ENCODE data around the gene DDX59.

DDX59 gene

DNA sequence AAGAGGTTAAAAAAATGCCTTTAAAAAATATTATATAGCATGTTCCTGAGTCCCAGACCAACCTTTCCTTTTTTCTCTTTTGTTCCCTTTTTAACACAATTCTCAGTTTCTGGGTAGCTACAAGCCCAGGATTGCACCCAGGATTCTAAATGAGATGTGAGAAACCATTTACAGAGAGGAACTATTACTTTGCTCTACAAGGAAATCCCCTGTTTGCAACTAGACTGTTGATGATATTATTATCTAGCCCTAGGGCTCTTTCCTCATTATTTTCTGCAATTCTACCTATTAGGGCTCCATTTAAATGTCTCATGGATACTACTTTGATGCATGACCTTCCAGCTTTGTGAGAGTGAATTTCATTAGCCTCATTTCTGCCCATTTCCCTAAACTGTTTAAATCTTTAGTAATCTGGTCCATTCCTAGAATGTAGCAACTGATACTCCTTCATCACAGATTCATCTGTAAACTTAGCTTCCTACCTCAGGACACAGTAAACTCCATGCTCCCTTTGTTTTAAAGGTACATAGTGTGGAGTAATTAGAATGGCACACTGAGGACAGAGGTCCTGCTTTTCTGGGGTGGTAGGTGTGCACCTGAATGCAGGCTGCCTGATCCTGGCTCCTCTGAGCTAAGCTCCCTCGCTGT, 42.0 kb downstream of the DDX59 start:
- Histone ChIP-seq H3K9me3 (ENCODE audit: control insufficient read depth, low read length) (no peaks in the 10 kb centered on the region), H3K4me1 (ENCODE audit: control insufficient read depth, insufficient read depth, low read length) (no peaks in the 10 kb centered on the region), H3K36me3 (ENCODE audit: control insufficient read depth, insufficient read depth, low read length, severe bottlenecking) (no peaks in the 10 kb centered on the region), H3K9ac (ENCODE audit: low read length) (no peak overlapping the region), H3K4me3 (ENCODE audit: low read length) (no peak overlapping the region), H3K27me3 (replicated peaks; ENCODE audit: control insufficient read depth, insufficient read depth, low read length) (no peaks in the 10 kb centered on the region)
- DNase-seq (ENCODE audit: low read depth): no peak

DNA sequence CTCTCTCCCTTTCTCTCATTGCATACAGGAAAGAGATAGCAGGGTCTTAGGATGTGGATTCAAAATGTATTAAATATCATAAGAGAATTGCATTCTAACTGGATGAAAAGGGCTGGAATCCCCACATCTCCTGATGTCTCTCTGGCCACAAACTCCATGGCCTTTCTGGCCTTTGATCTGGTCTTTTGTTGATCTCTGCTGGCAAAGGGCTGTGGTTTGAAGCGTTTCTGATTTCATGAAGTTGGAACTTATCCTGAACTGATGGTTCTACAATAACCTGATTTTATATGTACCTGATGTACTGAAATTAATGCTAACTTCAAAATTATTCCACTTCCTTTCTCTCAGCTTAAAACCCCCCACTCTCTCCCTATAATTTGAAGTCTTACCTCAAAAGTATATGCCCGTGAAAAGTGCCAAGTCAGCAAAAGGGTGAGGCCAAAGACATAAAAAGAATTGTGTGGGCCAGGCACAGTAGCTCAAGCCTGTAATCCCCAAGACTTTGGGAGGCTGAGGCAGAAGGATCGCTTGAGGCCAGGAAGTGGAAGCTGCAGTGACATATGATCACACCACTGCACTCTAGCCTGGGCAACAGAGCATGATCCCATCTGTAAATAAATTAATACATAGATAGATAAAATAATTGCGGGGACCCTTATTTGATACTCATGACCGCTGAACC, 42.7 kb downstream of the DDX59 start:
- Histone ChIP-seq H3K9me3 (ENCODE audit: control insufficient read depth, low read length) (no peaks in the 10 kb centered on the region), H3K4me3 (ENCODE audit: low read length) (no peak overlapping the region), H3K27me3 (replicated peaks; ENCODE audit: control insufficient read depth, insufficient read depth, low read length) (no peaks in the 10 kb centered on the region), H3K36me3 (ENCODE audit: control insufficient read depth, insufficient read depth, low read length, severe bottlenecking) (no peaks in the 10 kb centered on the region), H3K9ac (ENCODE audit: low read length) (no peak overlapping the region), H3K4me1 (ENCODE audit: control insufficient read depth, insufficient read depth, low read length) (no peaks in the 10 kb centered on the region)
- DNase-seq (ENCODE audit: low read depth): no peak

DNA sequence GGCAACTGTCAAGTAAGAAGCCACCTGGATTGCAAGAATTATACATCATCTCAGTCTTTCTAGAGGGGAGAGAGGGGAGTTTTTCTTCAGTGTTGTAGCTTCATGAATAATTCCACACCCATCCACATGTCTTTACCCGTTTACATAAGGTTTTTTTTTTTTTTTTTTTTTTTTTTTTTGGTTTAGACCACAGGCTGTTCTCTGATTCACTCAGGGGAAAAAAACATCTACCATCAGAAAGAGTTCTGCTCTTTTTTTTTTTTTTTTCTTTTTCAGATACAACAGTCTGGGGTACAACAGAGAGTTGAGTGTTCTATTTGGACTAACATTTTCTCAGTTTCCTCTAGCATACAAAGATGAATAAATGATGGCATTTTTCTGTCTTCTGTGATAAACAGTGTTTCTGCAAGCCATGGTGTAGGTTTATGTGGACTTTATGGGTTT, 44.3 kb downstream of the DDX59 start:
- Histone ChIP-seq H3K27me3 (replicated peaks; ENCODE audit: control insufficient read depth, insufficient read depth, low read length) (no peaks in the 10 kb centered on the region), H3K4me3 (ENCODE audit: low read length) (no peak overlapping the region), H3K4me1 (ENCODE audit: control insufficient read depth, insufficient read depth, low read length) (no peaks in the 10 kb centered on the region), H3K36me3 (ENCODE audit: control insufficient read depth, insufficient read depth, low read length, severe bottlenecking) (no peaks in the 10 kb centered on the region), H3K9ac (ENCODE audit: low read length) (no peak overlapping the region), H3K9me3 (ENCODE audit: control insufficient read depth, low read length) (no peaks in the 10 kb centered on the region)
- peak; percentile 17 for DNase-seq (ENCODE audit: low read depth)

DNA sequence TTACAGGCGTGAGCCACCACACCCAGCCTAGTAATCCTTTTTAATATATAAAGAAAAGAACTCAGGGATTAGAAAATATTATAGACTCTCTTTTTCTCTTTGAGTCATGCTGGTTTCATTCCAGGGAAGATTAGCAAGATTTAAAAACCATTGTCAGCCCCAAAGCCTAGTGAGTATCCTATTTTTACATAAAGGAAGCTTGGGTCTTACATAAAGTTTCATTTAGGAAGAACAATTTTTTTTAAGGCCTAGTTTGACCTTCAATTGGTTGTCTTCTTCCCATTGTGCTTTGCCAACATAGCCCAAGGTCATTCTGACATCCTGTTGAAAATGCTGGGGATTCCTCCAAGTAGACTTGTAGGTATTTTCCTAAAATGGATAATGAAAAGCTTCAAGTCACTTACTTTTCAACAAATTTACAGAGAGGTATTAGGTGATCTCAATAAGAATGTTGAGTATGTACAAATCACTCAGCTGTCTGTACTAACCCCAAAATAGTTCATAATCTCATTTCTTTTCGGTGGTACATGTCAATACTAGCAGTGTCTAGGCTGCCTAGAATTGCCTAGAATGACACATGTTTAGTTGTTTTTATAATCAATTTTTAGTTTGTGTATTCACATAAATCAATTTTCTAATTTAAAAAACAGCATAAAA, 44.9 kb downstream of the DDX59 start:
- H3K9ac ChIP-seq (ENCODE audit: low read length): no peak overlapping the region
- H3K27me3 ChIP-seq (replicated peaks; ENCODE audit: control insufficient read depth, insufficient read depth, low read length): no peaks in the 10 kb centered on the region
- H3K4me3 ChIP-seq (ENCODE audit: low read length): no peak overlapping the region
- H3K4me1 ChIP-seq (ENCODE audit: control insufficient read depth, insufficient read depth, low read length): peaks cover 2% of the 10 kb centered on the region
- no peaks in the 10 kb centered on the region for H3K36me3 ChIP-seq (ENCODE audit: control insufficient read depth, insufficient read depth, low read length, severe bottlenecking)
- no peak for DNase-seq (ENCODE audit: low read depth)
- H3K9me3 ChIP-seq (ENCODE audit: control insufficient read depth, low read length): no peaks in the 10 kb centered on the region

DNA sequence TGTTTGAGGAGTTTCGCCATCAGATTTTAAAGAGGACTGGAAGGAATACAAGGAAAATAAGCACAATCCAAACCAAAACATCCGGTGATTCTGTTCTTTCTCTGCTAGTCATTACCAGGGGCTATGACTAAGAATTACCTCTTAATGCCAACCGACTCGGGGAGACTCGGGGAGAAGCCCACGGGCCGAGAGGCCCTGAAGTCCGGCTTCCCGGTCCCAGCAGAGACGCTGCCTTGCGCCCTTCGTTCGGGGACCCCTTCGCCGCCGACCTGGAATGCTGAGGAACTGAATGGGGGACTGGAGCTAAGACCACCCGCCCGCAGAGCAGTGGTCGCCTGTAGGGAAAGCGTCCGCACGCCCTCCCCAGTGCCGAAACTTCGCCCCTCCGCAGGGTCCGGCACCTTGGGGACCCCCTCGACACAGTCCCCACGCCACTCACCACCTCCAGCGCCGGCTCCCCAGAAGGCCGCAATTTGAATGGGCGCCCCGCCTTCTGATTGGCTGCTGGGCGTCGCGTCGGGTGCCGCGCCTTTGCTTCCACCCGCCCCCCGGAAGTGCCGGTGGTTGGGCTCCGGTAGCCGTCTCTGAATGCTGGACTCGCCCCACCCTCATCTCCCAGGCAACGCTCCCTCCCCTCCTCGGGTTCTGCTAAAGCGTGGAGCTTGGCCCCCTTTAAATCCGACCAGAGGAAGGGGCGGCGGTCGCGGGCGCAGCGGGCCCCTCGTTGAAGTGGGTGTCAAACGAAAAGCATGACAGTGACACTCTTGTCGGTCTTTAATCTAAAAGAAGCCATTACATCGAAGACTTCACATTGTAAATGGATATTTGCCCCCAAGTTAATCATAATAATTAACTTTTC, 49.2 kb downstream of the DDX59 start, which contains the start of gene KIF14:
Gene KIF14 (minus strand): TSS at position 479 of the 859 bp plus-strand sequence. CDS start 2,028 bp downstream, outside the sequence.
- Histone ChIP-seq H3K27me3 (replicated peaks; ENCODE audit: control insufficient read depth, insufficient read depth, low read length) (no peaks in the 10 kb centered on the region), H3K9ac (ENCODE audit: low read length) (peak within 1 kb of the TSS; percentile 83), H3K9me3 (ENCODE audit: control insufficient read depth, low read length) (no peaks in the 10 kb centered on the region), H3K4me1 (ENCODE audit: control insufficient read depth, insufficient read depth, low read length) (peaks cover 4% of the 10 kb centered on the region), H3K36me3 (ENCODE audit: control insufficient read depth, insufficient read depth, low read length, severe bottlenecking) (no peaks in the 10 kb centered on the region), H3K4me3 (ENCODE audit: low read length) (peak within 1 kb of the TSS; percentile 94)
- DNase-seq (ENCODE audit: low read depth): peak; percentile 98

DNA sequence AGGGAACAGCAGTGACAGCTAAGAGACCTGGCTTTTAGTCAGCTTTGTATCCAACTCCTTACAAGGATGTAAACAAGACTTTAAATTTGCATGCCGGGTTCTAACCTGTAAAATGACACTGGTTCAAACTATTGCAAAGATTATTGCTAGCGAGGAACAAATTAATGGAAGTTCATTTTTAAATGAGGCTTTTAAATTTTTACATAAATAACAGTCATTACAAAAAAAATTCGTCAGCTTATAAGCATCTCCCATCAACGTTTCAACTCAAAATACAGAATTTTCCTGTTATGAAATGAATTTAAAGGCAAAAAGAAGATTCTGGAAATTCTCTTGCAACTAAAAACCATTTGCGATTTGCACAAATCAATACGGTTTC, 49.8 kb downstream of the DDX59 start:
- Histone ChIP-seq H3K4me1 (ENCODE audit: control insufficient read depth, insufficient read depth, low read length) (peaks cover 4% of the 10 kb centered on the region), H3K9ac (ENCODE audit: low read length) (peak overlapping the region; percentile 83), H3K9me3 (ENCODE audit: control insufficient read depth, low read length) (no peaks in the 10 kb centered on the region), H3K36me3 (ENCODE audit: control insufficient read depth, insufficient read depth, low read length, severe bottlenecking) (no peaks in the 10 kb centered on the region), H3K4me3 (ENCODE audit: low read length) (peak overlapping the region; percentile 94), H3K27me3 (replicated peaks; ENCODE audit: control insufficient read depth, insufficient read depth, low read length) (no peaks in the 10 kb centered on the region)
- no peak for DNase-seq (ENCODE audit: low read depth)

DNA sequence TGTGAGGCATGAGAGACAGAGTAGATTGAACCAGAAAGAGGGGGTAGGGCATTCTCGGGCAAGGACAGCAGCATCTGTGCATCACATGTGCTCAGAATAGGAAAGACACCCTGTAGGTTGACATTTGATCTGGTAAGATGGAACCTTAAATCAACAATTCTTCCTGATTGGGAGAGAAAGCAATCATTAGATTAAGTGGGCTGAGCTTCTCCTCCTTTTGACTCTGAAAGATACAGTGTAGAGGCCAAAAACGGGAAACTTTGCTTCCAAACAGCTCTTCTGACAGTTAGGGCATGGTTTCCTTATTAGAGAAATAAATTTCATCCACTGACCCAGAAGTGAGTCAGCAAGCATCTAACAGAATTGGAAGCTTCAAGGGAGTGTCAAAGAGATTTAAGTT, 58.9 kb downstream of the DDX59 start:
- H3K4me3 ChIP-seq (ENCODE audit: low read length): no peak overlapping the region
- no peaks in the 10 kb centered on the region for H3K36me3 ChIP-seq (ENCODE audit: control insufficient read depth, insufficient read depth, low read length, severe bottlenecking)
- H3K4me1 ChIP-seq (ENCODE audit: control insufficient read depth, insufficient read depth, low read length): peaks cover 6% of the 10 kb centered on the region
- H3K9ac ChIP-seq (ENCODE audit: low read length): no peak overlapping the region
- no peaks in the 10 kb centered on the region for H3K27me3 ChIP-seq (replicated peaks; ENCODE audit: control insufficient read depth, insufficient read depth, low read length)
- H3K9me3 ChIP-seq (ENCODE audit: control insufficient read depth, low read length): no peaks in the 10 kb centered on the region
- DNase-seq (ENCODE audit: low read depth): peak; percentile 31

DNA sequence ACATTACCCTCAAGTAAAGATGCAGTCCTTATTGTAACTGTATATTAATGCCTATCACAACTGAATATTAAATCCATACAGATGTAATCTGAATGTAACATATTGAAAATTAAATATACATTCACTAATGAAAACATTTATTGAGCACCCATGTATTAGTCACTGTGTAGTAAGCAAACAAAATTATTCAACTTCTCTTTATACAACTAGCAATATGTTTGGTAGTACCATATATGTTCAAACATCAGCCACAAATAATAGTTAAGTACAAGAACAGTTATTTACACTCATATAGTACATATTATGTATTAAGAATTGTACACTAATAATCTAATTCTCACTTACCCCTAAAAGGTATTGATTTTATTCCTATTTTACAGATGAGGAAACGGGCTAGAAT, 67.1 kb downstream of the DDX59 start:
- no peaks in the 10 kb centered on the region for H3K36me3 ChIP-seq (ENCODE audit: control insufficient read depth, insufficient read depth, low read length, severe bottlenecking)
- H3K4me3 ChIP-seq (ENCODE audit: low read length): no peak overlapping the region
- no peaks in the 10 kb centered on the region for H3K9me3 ChIP-seq (ENCODE audit: control insufficient read depth, low read length)
- H3K9ac ChIP-seq (ENCODE audit: low read length): no peak overlapping the region
- no peaks in the 10 kb centered on the region for H3K27me3 ChIP-seq (replicated peaks; ENCODE audit: control insufficient read depth, insufficient read depth, low read length)
- DNase-seq (ENCODE audit: low read depth): no peak
- no peaks in the 10 kb centered on the region for H3K4me1 ChIP-seq (ENCODE audit: control insufficient read depth, insufficient read depth, low read length)
